GM18520 (cell line): ENCODE data around the gene PLXNA2.

Source experiments
- ATAC-seq: cut with Tn5 transposase; IDR thresholded peaks from one replicate; pipeline ENCODE4 v1.9.1; 2021; ENCODE audit not compliant: unreplicated experiment

Gene PLXNA2

GRCh38 chr1:208078752-208079151 is 165.4 kb downstream of the PLXNA2 start:
- no peak for ATAC-seq

- no peak for ATAC-seq
Measured at GRCh38 chr1:208077232-208078075, 166.7 kb downstream of the PLXNA2 start.

GRCh38 chr1:208074353-208074752 is 169.8 kb downstream of the PLXNA2 start:
- ATAC-seq: no peak

GRCh38 chr1:208071435-208072031 is 172.7 kb downstream of the PLXNA2 start:
- no peak for ATAC-seq

- no peak for ATAC-seq
Measured at GRCh38 chr1:208069908-208070307, 174.3 kb downstream of the PLXNA2 start.

- no peak for ATAC-seq
Measured at GRCh38 chr1:208069317-208069716, 174.9 kb downstream of the PLXNA2 start.

- no peak for ATAC-seq
Measured at GRCh38 chr1:208068908-208069307, 175.3 kb downstream of the PLXNA2 start.

- ATAC-seq: no peak
Measured at GRCh38 chr1:208068407-208068806, 175.8 kb downstream of the PLXNA2 start.

GRCh38 chr1:208066583-208066982 is 177.6 kb downstream of the PLXNA2 start:
- no peak for ATAC-seq

- ATAC-seq: no peak
Measured at GRCh38 chr1:208065862-208066261, 178.3 kb downstream of the PLXNA2 start.

GRCh38 chr1:208061632-208062031 is 182.6 kb downstream of the PLXNA2 start:
- ATAC-seq: no peak

GRCh38 chr1:208061118-208061517 is 183.1 kb downstream of the PLXNA2 start:
- no peak for ATAC-seq

- no peak for ATAC-seq
Measured at GRCh38 chr1:208060215-208060869, 183.8 kb downstream of the PLXNA2 start.

- no peak for ATAC-seq
Measured at GRCh38 chr1:208059409-208060001, 184.7 kb downstream of the PLXNA2 start.

- no peak for ATAC-seq
Measured at GRCh38 chr1:208058756-208059155, 185.4 kb downstream of the PLXNA2 start.

- no peak for ATAC-seq
Measured at GRCh38 chr1:208058267-208058666, 185.9 kb downstream of the PLXNA2 start.

- ATAC-seq: no peak
Measured at GRCh38 chr1:208057056-208057455, 187.1 kb downstream of the PLXNA2 start.

GRCh38 chr1:208055535-208055934 is 188.6 kb downstream of the PLXNA2 start:
- ATAC-seq: no peak

- ATAC-seq: no peak
Measured at GRCh38 chr1:208054911-208055379, 189.2 kb downstream of the PLXNA2 start.

- ATAC-seq: no peak
Measured at GRCh38 chr1:208054485-208054884, 189.7 kb downstream of the PLXNA2 start.

- ATAC-seq: no peak
Measured at GRCh38 chr1:208053661-208054060, 190.5 kb downstream of the PLXNA2 start.
